Midbrain (tissue), 1 donor: ENCODE results near the gene NDFIP2.
"Not testable (repeated sequence)": the region's sequence is repeated elsewhere in the genome, so short reads cannot be mapped to it uniquely, and the experiment has no call there.

ENCODE experiments used
- DNase-seq: peaks from one replicate; lab custom pipeline; 2025; lab: John Stamatoyannopoulos, UW

Gene NDFIP2

GRCh38 chr13:79593641-79594275 is 112.8 kb downstream of the NDFIP2 start:
- DNase-seq, result no peak

- DNase-seq, result not testable (repeated sequence)
Observed at GRCh38 chr13:79600146-79600545, 119.2 kb downstream of the NDFIP2 start.

- DNase-seq, result no peak
Observed at GRCh38 chr13:79602936-79603335, 122.0 kb downstream of the NDFIP2 start.

GRCh38 chr13:79604752-79605151 is 123.8 kb downstream of the NDFIP2 start:
- DNase-seq, result no peak
